Muscle of leg (tissue), 11 donors: ENCODE data around the gene HCRTR1. TPM values are rescaled to one million over a fixed set of nuclear protein-coding genes. Genes with fewer than 3 reads are reported as not detected.

ENCODE experiments used
- DNase-seq: peaks from one replicate; pipeline ENCODE4 v3.0.0; 2013
- H3K27ac ChIP-seq: one replicate; pipeline ENCODE4 v1.5.1; 2013; ENCODE audit warnings: mild to moderate bottlenecking, low read length, control low read depth
- H3K27me3 ChIP-seq: one replicate; pipeline ENCODE4 v1.6.1; 2013; ENCODE audit warnings: low read length; ENCODE audit not compliant: control insufficient read depth, insufficient read depth
- H3K36me3 ChIP-seq: one replicate; pipeline ENCODE4 v1.6.1; 2013; ENCODE audit warnings: low read length; ENCODE audit not compliant: control insufficient read depth, insufficient read depth
- H3K4me1 ChIP-seq: one replicate; pipeline ENCODE4 v1.6.1; 2013; ENCODE audit warnings: low read length; ENCODE audit not compliant: control insufficient read depth, insufficient read depth
- H3K4me3 ChIP-seq: one replicate; pipeline ENCODE4 v1.5.1; 2013; ENCODE audit warnings: low read length, control low read depth
- H3K9me3 ChIP-seq: replicated peaks from 2 replicates; pipeline ENCODE4 v1.6.1; 2013; ENCODE audit warnings: low read depth, low read length; ENCODE audit not compliant: control insufficient read depth
- WGBS: methylation state at CpG from one replicate; pipeline ENCODE4 v1.1.5; 2013; ENCODE audit warnings: missing lambda C conversion rate; ENCODE audit not compliant: insufficient coverage; 5-methylcytosine and 5-hydroxymethylcytosine counted together
- polyA plus RNA-seq, 8 donors: library from polyadenylated mRNA; unstranded; fragments of 120-200 nt; gene quantifications; one replicate each; pipeline versions ENCODE4 v1.2.1 to v1.2.3, GENCODE V29; 2013; ENCODE audit warnings: inconsistent platforms in 1 of 8, low replicate concordance in 1 of 8; ENCODE audit not compliant: insufficient read length in 8 of 8, insufficient read depth in 1 of 8
- total RNA-seq: library from RNA; stranded (reverse); fragments of 120-200 nt; gene quantifications from one replicate; pipeline ENCODE4 v1.2.4, GENCODE V29; 2013

The HCRTR1 gene
- total and polyA plus RNA-seq, 9 donors = 0.04 to 0.37 (median 0.16) TPM

DNA sequence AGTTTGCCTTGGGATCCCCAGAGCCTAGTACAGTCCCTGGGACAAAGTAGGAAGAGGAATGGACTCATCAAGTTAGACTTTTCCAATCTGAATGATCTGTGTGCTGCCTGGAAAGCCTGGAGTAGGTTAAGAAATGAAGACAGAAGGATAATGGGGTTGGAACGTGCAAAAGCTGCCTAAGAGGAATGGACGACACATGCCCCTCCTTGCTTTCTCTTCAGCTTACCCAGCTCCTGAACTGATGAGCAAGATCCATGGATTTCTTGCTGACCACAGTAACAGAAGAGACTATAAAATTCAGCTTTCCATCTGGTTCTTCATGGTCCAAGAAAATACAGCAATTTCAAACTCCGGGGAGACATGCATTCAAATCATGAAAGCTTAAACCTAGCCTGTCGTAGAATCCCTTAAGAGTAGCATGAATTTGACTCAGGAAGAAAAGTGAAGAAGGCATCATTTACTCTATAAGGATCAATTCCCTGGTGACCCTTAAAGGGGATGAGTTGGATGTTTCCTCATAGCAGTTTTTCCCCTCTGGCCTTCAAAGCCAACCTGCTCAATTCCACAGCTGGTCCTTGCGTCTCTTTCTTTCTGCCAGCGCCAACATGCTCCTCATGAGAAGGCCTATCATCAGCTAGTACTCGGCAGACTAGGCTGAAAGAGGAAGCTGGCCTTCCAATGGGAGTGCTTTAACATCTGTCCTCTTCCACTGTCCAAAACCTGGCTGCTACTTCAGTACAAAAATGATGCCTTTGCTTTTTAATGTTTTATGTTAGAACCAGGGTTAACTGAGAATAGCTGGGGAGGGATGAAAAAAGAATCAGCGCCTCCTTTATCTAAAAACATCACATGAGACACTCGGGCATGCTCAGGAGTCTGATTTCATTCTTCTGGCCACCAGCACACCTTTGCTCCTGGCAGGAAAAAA, 32.9 kb downstream of the HCRTR1 start:
- H3K36me3 ChIP-seq = peaks cover 38% of the 10 kb centered on the region

DNA sequence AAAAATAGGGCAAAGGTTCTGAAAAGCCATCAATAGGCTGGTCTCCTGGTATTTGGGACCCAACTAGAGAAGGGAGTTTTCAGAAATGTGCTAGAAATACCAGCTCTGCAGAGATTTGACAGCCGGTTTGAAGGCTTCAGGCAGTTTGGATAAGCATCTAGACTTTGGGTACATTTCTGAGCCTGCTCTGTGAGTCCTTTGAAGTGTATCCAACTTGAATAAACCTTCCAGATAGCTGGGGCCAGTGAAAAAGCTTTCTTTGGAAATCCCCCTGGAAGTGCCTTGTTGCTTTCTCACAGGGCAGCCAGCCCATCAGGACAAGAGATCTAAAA, 33.6 kb downstream of the HCRTR1 start:
- Histone ChIP-seq H3K4me1 (peaks cover 40% of the 10 kb centered on the region), H3K27ac (peak overlapping the region; percentile 63), H3K4me3 (no peak overlapping the region), H3K9me3 (no peaks in the 10 kb centered on the region), H3K36me3 (peaks cover 44% of the 10 kb centered on the region), H3K27me3 (no peaks in the 10 kb centered on the region)
- 17% methylated on average over 1 of the region's 1 CpG for WGBS
- peak; percentile 61 for DNase-seq

More for the DNA sequence above, 32.9 kb downstream of the HCRTR1 start:
- no peaks in the 10 kb centered on the region for H3K27me3 ChIP-seq
- H3K27ac ChIP-seq = peak overlapping the region; percentile 63
- peaks cover 41% of the 10 kb centered on the region for H3K4me1 ChIP-seq
- DNase-seq = peak; percentile 89
- no peak overlapping the region for H3K4me3 ChIP-seq
- WGBS = 36% methylated on average over 4 of the region's 9 CpGs
- no peaks in the 10 kb centered on the region for H3K9me3 ChIP-seq

DNA sequence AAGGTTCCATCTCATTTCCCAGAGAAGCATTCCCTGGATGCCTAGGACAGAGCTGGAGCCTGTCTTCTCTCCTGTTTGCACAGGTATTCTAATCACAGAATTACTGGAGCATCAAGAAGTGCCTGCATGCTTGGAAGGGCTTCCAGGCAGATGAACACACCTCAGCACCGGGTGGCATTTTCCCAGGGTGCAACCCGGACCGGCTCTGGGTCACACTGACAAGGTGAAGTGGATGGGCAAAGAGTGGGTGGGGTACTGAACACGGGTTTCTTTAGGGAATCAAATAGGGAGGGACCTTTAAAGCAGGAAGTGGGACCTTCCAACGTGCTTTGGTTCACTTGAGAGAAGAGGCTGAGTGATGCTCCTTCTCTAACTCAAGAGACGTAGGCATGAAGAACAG, 34.3 kb downstream of the HCRTR1 start:
- H3K27ac ChIP-seq = no peak overlapping the region
- peaks cover 50% of the 10 kb centered on the region for H3K36me3 ChIP-seq
- no peak overlapping the region for H3K4me3 ChIP-seq
- no peaks in the 10 kb centered on the region for H3K9me3 ChIP-seq
- H3K4me1 ChIP-seq = peaks cover 42% of the 10 kb centered on the region
- DNase-seq = peak; percentile 4
- 52% methylated on average over 5 of the region's 6 CpGs for WGBS
- H3K27me3 ChIP-seq = no peaks in the 10 kb centered on the region

DNA sequence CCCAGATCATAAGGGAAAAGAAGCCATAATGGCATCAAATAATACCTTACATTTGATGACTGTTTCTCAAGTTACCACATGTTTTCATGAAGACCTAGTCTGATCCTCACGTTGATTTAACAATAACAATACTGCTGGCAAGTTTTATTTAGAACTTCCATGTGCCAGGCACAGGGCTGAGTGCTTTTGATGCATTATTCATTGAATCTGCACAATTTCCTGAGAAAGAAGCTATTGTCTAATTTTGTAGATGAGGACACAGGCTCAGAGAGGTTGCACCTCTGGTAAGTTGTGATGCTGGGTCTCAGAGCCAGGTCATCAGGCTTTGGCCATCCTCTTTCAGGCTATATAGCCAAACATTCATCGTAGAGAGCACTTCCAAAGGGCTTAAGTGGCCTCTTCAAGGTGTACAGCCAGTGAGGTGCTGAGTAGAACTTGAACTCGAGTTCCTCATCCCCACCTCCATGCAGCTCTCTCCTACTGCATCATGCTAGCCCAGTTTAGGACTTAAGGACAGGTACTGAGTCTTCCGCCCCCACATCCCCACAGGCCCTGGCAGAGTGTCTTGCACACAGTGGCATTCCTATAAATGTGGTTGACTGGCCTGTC, 35.5 kb downstream of the HCRTR1 start:
- H3K36me3 ChIP-seq = peaks cover 60% of the 10 kb centered on the region
- WGBS = 100% methylated on average over 1 of the region's 4 CpGs
- H3K9me3 ChIP-seq = no peaks in the 10 kb centered on the region
- peaks cover 37% of the 10 kb centered on the region for H3K4me1 ChIP-seq
- peak; percentile 5 for DNase-seq
- no peaks in the 10 kb centered on the region for H3K27me3 ChIP-seq
- no peak overlapping the region for H3K4me3 ChIP-seq
- H3K27ac ChIP-seq = no peak overlapping the region

DNA sequence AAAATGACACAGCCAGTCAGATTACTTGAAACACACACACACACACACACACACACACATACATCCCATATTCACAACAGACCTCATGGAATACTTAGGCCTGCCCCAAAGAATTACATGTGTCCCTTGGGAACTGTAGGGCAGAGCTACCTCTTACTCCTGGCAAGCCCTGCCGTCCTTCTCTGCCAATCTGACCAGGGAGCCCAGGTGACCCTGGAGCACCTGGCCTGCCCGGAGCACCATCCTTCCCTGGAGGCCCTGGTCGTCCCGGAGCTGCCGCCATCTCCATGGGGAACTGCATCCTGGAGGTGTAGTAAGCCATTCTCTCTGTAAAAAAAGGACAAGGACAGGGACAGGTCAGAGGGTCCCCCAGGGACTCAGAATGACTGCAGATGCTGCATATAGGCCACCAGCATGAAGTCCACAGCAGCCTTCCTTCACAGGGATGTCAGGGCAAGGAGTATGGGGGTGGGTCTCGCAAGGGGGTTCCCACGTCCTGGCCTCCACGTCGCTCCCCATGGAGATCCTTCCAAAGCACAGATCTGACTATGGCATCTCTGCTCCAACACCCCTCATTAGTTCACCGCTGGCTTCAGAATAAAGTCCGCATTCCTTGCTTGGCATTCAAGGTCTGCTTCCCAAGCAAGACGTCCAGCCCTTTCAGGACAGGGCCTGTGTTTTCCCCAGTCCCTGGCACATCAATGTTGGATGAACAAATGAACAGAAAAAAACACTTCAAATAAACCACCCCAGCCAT, 36.4 kb downstream of the HCRTR1 start:
- Histone ChIP-seq H3K4me3 (no peak overlapping the region), H3K27ac (no peak overlapping the region), H3K36me3 (peaks cover 68% of the 10 kb centered on the region), H3K4me1 (peaks cover 34% of the 10 kb centered on the region), H3K9me3 (no peaks in the 10 kb centered on the region), H3K27me3 (no peaks in the 10 kb centered on the region)
- peak; percentile 19 for DNase-seq
- WGBS = 83% methylated on average over 9 of the region's 12 CpGs

DNA sequence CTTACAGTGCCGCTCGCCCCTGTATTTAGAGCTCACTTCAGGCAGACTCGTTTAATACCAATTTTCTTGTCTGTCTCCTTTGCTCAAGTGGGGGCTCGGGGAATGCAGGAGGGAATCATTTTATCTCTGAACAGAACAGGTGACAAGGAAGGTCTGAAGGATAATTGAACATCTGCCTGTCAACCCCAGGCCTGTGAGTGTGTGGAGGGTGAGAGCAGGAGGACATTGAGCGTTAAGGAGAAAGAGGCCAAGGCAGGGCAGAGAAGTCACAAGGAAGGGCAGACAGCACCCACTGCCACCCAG, 36.9 kb downstream of the HCRTR1 start:
- Histone ChIP-seq H3K27me3 (no peaks in the 10 kb centered on the region), H3K36me3 (peaks cover 71% of the 10 kb centered on the region)
- 86% methylated on average over 4 of the region's 5 CpGs for WGBS

DNA sequence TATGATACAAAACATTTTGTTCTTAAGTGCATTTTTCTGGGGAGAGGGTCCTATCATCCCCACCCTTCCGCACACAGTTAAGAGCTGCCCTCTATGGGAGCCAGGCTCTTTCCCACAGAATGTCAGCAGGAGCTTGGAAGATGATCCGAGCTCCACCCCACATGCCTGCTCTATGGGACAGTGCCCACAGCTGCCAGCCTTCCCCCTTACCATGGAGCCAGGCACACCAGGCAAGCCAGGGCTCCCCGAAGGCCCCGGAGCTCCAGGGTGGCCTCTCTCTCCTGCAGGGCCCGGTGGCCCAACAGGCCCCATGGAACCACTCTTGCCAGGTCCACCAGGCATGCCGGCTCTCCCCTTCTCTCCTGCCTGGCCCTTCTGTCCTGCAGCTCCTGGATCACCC, 37.6 kb downstream of the HCRTR1 start:
- Histone ChIP-seq H3K36me3 (peaks cover 77% of the 10 kb centered on the region), H3K27me3 (no peaks in the 10 kb centered on the region), H3K27ac (peak overlapping the region; percentile 29), H3K9me3 (no peaks in the 10 kb centered on the region), H3K4me1 (peaks cover 35% of the 10 kb centered on the region), H3K4me3 (no peak overlapping the region)
- 88% methylated on average over 6 of the region's 6 CpGs for WGBS
- no peak for DNase-seq

More for the DNA sequence above, 36.9 kb downstream of the HCRTR1 start:
- no peak overlapping the region for H3K4me3 ChIP-seq
- H3K9me3 ChIP-seq = no peaks in the 10 kb centered on the region
- H3K4me1 ChIP-seq = peaks cover 36% of the 10 kb centered on the region
- DNase-seq = no peak
- H3K27ac ChIP-seq = no peak overlapping the region

DNA sequence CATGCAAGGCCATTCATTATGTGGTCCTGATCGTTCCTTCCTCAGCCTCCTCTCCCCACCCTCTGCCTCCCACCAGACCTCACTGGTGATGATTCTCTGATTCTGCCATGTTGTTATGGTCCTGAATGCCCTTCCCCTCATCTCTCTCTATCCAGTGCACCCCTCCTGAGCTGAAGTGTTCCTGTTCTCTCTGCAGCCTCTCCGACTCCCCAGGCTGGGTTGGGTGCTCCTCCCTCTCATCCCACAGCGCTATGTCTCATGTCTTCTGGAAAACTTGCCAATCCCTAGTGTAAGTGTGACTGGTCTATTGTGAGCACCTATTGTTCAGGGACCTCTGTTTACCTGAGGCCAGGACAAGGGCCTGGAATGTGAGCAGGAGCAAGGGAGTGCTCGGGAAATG, 38.3 kb downstream of the HCRTR1 start:
- peaks cover 83% of the 10 kb centered on the region for H3K36me3 ChIP-seq
- H3K4me3 ChIP-seq = no peak overlapping the region
- DNase-seq = peak; percentile 11
- H3K9me3 ChIP-seq = no peaks in the 10 kb centered on the region
- no peak overlapping the region for H3K27ac ChIP-seq
- WGBS = 20% methylated on average over 1 of the region's 4 CpGs
- peaks cover 35% of the 10 kb centered on the region for H3K4me1 ChIP-seq
- no peaks in the 10 kb centered on the region for H3K27me3 ChIP-seq

DNA sequence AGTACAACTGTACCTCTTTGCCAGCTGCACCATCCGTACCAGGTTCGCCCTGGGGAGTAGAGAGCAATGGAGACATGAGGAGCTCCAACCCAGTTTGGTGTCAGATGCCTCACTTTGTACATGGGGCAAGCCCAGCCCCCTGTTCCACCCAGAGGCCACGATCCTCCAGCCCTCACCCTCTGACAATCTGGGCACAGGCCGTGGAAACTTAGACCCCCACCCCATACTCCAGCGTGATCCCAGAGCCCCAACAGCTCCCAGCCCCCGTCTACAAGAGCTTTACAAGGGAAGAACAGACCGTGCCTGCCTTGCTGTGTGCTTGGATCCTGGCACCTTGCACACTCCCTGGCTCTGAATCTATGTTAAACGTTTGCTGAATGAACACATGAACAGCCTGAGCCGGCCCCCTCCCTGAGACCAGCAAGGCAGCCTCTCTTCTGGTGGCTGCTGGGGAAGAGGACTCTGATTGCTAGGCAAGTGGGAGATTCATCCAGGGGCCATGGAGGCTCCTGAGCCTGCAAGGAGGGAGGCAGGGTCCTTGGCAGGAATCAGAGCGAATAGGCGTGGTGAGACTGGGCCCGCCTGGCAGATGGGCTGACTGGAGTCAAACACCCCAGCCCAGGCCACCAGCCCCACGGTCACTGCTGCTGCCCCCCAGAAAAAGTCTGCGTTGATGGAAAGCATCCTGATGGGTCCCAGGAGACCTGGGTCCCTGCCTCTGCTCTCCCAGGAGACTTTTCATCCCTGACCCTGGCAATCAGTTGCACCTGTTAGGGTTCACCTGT, 39.7 kb downstream of the HCRTR1 start:
- no peak overlapping the region for H3K4me3 ChIP-seq
- H3K27ac ChIP-seq = no peak overlapping the region
- 65% methylated on average over 12 of the region's 14 CpGs for WGBS
- no peaks in the 10 kb centered on the region for H3K9me3 ChIP-seq
- no peak for DNase-seq
- peaks cover 88% of the 10 kb centered on the region for H3K36me3 ChIP-seq
- no peaks in the 10 kb centered on the region for H3K27me3 ChIP-seq
- peaks cover 31% of the 10 kb centered on the region for H3K4me1 ChIP-seq
